BJ (cell line): ENCODE data around the gene CLDN1. TPM values are rescaled to one million over a fixed set of nuclear protein-coding genes. Genes with fewer than 3 reads are reported as not detected.

Experiments used
- CTCF ChIA-PET: fragments of 350-600 bp; formaldehyde crosslinking; extraction: SDS; loops from one replicate; lab custom pipeline; 2021; ENCODE audit warnings: antibody characterized with exemption, inconsistent platforms; lab: Yijun Ruan, JAX
- POLR2A ChIA-PET: fragments of 300-600 bp; sonication (Branson Sonifier 250); formaldehyde crosslinking; extraction: SDS; loops from one replicate; lab custom pipeline; 2021; ENCODE audit warnings: antibody characterized with exemption; lab: Charles Lee
- DNase-seq: peaks from one replicate; pipeline ENCODE4 v3.0.0-alpha.2; 2011; ENCODE audit warnings: low read depth
- H3K27me3 ChIP-seq: 2 replicates; pipeline ENCODE4 v1.6.0; 2011; ENCODE audit warnings: low read length; ENCODE audit not compliant: control insufficient read depth, insufficient read depth
- H3K36me3 ChIP-seq: 2 replicates; pipeline ENCODE4 v1.5.1; 2011; ENCODE audit warnings: low read length; ENCODE audit not compliant: control insufficient read depth, insufficient read depth
- H3K4me3 ChIP-seq: 2 replicates; pipeline ENCODE4 v1.5.1; 2011; ENCODE audit warnings: low read depth, mild to moderate bottlenecking, control low read depth, low read length
- polyA plus RNA-seq: library from polyadenylated mRNA; depleted of rRNA; stranded (reverse); fragments of >200 nt; gene quantifications from 2 replicates; pipeline ENCODE4 v1.2.3, GENCODE V29; 2011
- TF ChIP-seq, protein P1 (sequence below): IDR thresholded peaks from 2 replicates; pipeline ENCODE4 v1.5.1; 2011; ENCODE audit warnings: low read depth, mild to moderate bottlenecking, control low read depth, inconsistent platforms, low read length, moderate library complexity; ENCODE audit not compliant: insufficient read depth

Gene CLDN1
- polyA plus RNA-seq, 1 experiment = 1.3 TPM

GRCh38 chr3:190366133-190366532 is 43.9 kb upstream of the CLDN1 start:
- no peak overlapping the region for H3K4me3 ChIP-seq
- ChIA-PET POLR2A (no interaction called here), CTCF (interaction anchor here (0.6 to 1.5 kb wide), 2 partner anchors 14 to 203 kb away, joined by 3 to 6 read pairs; no protein-coding TSS in a partner anchor)
- no peaks in the 10 kb centered on the region for H3K27me3 ChIP-seq
- no peak for DNase-seq
- TF ChIP-seq, protein P1, sequence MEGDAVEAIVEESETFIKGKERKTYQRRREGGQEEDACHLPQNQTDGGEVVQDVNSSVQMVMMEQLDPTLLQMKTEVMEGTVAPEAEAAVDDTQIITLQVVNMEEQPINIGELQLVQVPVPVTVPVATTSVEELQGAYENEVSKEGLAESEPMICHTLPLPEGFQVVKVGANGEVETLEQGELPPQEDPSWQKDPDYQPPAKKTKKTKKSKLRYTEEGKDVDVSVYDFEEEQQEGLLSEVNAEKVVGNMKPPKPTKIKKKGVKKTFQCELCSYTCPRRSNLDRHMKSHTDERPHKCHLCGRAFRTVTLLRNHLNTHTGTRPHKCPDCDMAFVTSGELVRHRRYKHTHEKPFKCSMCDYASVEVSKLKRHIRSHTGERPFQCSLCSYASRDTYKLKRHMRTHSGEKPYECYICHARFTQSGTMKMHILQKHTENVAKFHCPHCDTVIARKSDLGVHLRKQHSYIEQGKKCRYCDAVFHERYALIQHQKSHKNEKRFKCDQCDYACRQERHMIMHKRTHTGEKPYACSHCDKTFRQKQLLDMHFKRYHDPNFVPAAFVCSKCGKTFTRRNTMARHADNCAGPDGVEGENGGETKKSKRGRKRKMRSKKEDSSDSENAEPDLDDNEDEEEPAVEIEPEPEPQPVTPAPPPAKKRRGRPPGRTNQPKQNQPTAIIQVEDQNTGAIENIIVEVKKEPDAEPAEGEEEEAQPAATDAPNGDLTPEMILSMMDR = no peak
- H3K36me3 ChIP-seq = no peaks in the 10 kb centered on the region

DNA sequence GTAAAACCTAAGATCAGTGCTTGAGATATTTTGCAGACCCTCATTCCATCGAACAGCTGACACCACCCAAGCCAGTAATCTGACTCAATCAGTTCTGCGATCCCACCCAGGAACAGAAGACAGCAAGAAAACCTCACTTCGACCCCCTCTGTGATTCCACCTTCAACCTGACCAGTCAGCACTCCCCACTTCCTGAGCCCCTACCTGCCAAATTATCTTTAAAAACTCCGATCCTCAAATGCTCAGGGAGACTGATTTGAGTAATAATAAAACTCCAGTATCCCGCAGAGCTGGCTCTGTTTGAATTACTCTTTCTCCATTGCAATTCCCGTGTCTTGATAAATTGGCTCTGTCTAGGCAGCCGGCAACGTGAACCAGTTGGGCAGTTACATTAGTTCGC is 40.0 kb upstream of the CLDN1 start:
- Histone ChIP-seq H3K36me3 (no peaks in the 10 kb centered on the region), H3K27me3 (no peaks in the 10 kb centered on the region), H3K4me3 (no peak overlapping the region)
- POLR2A ChIA-PET = no interaction called here
- CTCF ChIA-PET = interaction anchor here (1.2 to 1.9 kb wide), 2 partner anchors 12 to 40 kb away, joined by 5 read pairs; partner anchors contain the start of gene CLDN1
- DNase-seq = no peak
- TF ChIP-seq, protein P1 = no peak

- TF ChIP-seq, protein P1 = no peak
- H3K27me3 ChIP-seq = no peaks in the 10 kb centered on the region
- CTCF ChIA-PET = interaction anchor here (1.0 to 1.2 kb wide), 2 partner anchors 10 to 12 kb away, joined by 3 to 5 read pairs; no protein-coding TSS in a partner anchor
- no peak for DNase-seq
- no peak overlapping the region for H3K4me3 ChIP-seq
- H3K36me3 ChIP-seq = no peaks in the 10 kb centered on the region
- POLR2A ChIA-PET = no interaction called here
These were observed 39.5 kb upstream of the CLDN1 start for GRCh38 chr3:190361791-190362190.

GRCh38 chr3:190360228-190360627 is 38.0 kb upstream of the CLDN1 start:
- no peaks in the 10 kb centered on the region for H3K36me3 ChIP-seq
- ChIA-PET POLR2A (no interaction called here), CTCF (interaction anchor here (0.8 to 2.1 kb wide), 2 partner anchors 10 to 135 kb away, joined by 3 to 4 read pairs; no protein-coding TSS in a partner anchor)
- TF ChIP-seq, protein P1 = no peak
- DNase-seq = no peak
- no peaks in the 10 kb centered on the region for H3K27me3 ChIP-seq
- H3K4me3 ChIP-seq = no peak overlapping the region

GRCh38 chr3:190359813-190360212 is 37.6 kb upstream of the CLDN1 start:
- CTCF ChIA-PET = interaction anchor here (2.1 kb wide), 1 partner anchor 10 kb away, joined by 4 read pairs; no protein-coding TSS in a partner anchor

More at GRCh38 chr3:190359813-190360212, 37.6 kb upstream of the CLDN1 start:
- H3K36me3 ChIP-seq = no peaks in the 10 kb centered on the region
- H3K4me3 ChIP-seq = no peak overlapping the region
- TF ChIP-seq, protein P1 = no peak
- POLR2A ChIA-PET = no interaction called here
- no peaks in the 10 kb centered on the region for H3K27me3 ChIP-seq
- DNase-seq = no peak
